HG03064 (cell line): ENCODE results near the gene DMRTA1.
"Not testable (repeated sequence)": the region's sequence is repeated elsewhere in the genome, so short reads cannot be mapped to it uniquely, and the experiment has no call there.

Experiments used
- ATAC-seq: cut with Tn5 transposase; IDR thresholded peaks from one replicate; pipeline ENCODE4 v1.9.1; 2021; ENCODE audit warnings: low read depth; ENCODE audit not compliant: unreplicated experiment

Gene DMRTA1

GRCh38 chr9:22446589-22446949, at the start of gene DMRTA1:
Gene DMRTA1 (plus strand): TSS chr9:22446824. CDS start chr9:22447066, 242 bp downstream.
- ATAC-seq: no peak

GRCh38 chr9:22401671-22402070, 45.0 kb upstream of the DMRTA1 start:
- ATAC-seq: no peak

- ATAC-seq: no peak
Measured at GRCh38 chr9:22405869-22406659, 40.6 kb upstream of the DMRTA1 start.

- ATAC-seq: no peak
Measured at GRCh38 chr9:22413884-22414283, 32.7 kb upstream of the DMRTA1 start.

GRCh38 chr9:22415941-22416691, 30.5 kb upstream of the DMRTA1 start:
- no peak for ATAC-seq

GRCh38 chr9:22416692-22417060, 29.9 kb upstream of the DMRTA1 start:
- no peak for ATAC-seq

- no peak for ATAC-seq
Measured at GRCh38 chr9:22423566-22423965, 23.1 kb upstream of the DMRTA1 start.

GRCh38 chr9:22424616-22425015, 22.0 kb upstream of the DMRTA1 start:
- ATAC-seq: no peak

- ATAC-seq: no peak
Measured at GRCh38 chr9:22425551-22425950, 21.1 kb upstream of the DMRTA1 start.

- ATAC-seq: no peak
Measured at GRCh38 chr9:22427226-22427880, 19.3 kb upstream of the DMRTA1 start.

GRCh38 chr9:22433691-22434090, 12.9 kb upstream of the DMRTA1 start:
- no peak for ATAC-seq

GRCh38 chr9:22435252-22435651, 11.4 kb upstream of the DMRTA1 start:
- not testable (repeated sequence) for ATAC-seq

- not testable (repeated sequence) for ATAC-seq
Measured at GRCh38 chr9:22437461-22438067, 9.1 kb upstream of the DMRTA1 start.

- no peak for ATAC-seq
Measured at GRCh38 chr9:22440841-22441240, 5.8 kb upstream of the DMRTA1 start.

- ATAC-seq: peak; percentile 71
Measured at GRCh38 chr9:22446950-22447617, 460 bp downstream of the DMRTA1 start.

GRCh38 chr9:22447618-22448305, 1.1 kb downstream of the DMRTA1 start:
- no peak for ATAC-seq

GRCh38 chr9:22449719-22450118, 3.1 kb downstream of the DMRTA1 start:
- ATAC-seq: no peak

GRCh38 chr9:22452415-22453010, 5.9 kb downstream of the DMRTA1 start:
- ATAC-seq: no peak

GRCh38 chr9:22454016-22454415, 7.4 kb downstream of the DMRTA1 start:
- ATAC-seq: no peak

GRCh38 chr9:22455181-22455580, 8.6 kb downstream of the DMRTA1 start:
- ATAC-seq: no peak
